ENCODE measurements around the gene CADPS. TPM values are rescaled to one million over a fixed set of nuclear protein-coding genes. Genes with fewer than 3 reads are reported as not detected.

CADPS gene
- polyA plus RNA-seq, 1 donor = 17.8 TPM

DNA sequence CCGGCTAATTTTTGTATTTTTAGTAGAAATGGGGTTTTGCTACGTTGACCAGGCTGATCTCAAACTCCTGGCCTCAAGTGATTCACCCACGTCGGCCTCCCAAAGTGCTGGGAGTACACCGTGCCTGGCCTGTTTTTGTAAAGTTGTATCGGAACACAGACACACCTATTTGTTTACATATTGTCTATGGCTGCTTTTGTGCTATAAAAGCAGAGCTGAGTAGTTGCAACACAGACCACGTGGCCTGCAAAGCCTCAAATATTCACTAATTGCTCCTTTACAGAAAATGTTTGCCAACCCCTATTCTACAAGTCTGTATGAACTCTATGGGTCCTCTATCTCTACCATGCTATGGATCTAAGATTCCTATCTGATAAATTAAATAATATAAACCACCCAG lies 175.5 kb downstream of the CADPS start:
- Histone ChIP-seq H3K4me3 (ENCODE audit: low read length) (no peak overlapping the region), H3K27ac (ENCODE audit: low read length) (no peak overlapping the region), H3K9me3 (ENCODE audit: control insufficient read depth, low read depth, low read length) (no peaks in the 10 kb centered on the region), H3K36me3 (ENCODE audit: control insufficient read depth, insufficient read depth, low read length) (no peaks in the 10 kb centered on the region), H3K27me3 (ENCODE audit: control insufficient read depth, insufficient read depth, low read length) (no peaks in the 10 kb centered on the region), H3K4me1 (ENCODE audit: control insufficient read depth, insufficient read depth, low read length) (no peaks in the 10 kb centered on the region)
- WGBS (ENCODE audit: insufficient coverage, low lambda C conversion rate) = no CpG with 5 or more reads among the region's 7 CpGs
- DNase-seq = no peak

- no peak overlapping the region for H3K27ac ChIP-seq (ENCODE audit: low read length)
- no peaks in the 10 kb centered on the region for H3K9me3 ChIP-seq (ENCODE audit: control insufficient read depth, low read depth, low read length)
- no peaks in the 10 kb centered on the region for H3K4me1 ChIP-seq (ENCODE audit: control insufficient read depth, insufficient read depth, low read length)
- H3K4me3 ChIP-seq (ENCODE audit: low read length) = no peak overlapping the region
- no peak for DNase-seq
- no peaks in the 10 kb centered on the region for H3K27me3 ChIP-seq (ENCODE audit: control insufficient read depth, insufficient read depth, low read length)
- H3K36me3 ChIP-seq (ENCODE audit: control insufficient read depth, insufficient read depth, low read length) = no peaks in the 10 kb centered on the region
Measured at GRCh38 chr3:62696011-62696410, 179.2 kb downstream of the CADPS start.

- Histone ChIP-seq H3K4me1 (ENCODE audit: control insufficient read depth, insufficient read depth, low read length) (no peaks in the 10 kb centered on the region), H3K27ac (ENCODE audit: low read length) (no peak overlapping the region), H3K27me3 (ENCODE audit: control insufficient read depth, insufficient read depth, low read length) (no peaks in the 10 kb centered on the region), H3K9me3 (ENCODE audit: control insufficient read depth, low read depth, low read length) (no peaks in the 10 kb centered on the region), H3K4me3 (ENCODE audit: low read length) (no peak overlapping the region), H3K36me3 (ENCODE audit: control insufficient read depth, insufficient read depth, low read length) (no peaks in the 10 kb centered on the region)
- DNase-seq = no peak
- no CpG with 5 or more reads among the region's 2 CpGs for WGBS (ENCODE audit: insufficient coverage, low lambda C conversion rate)
Measured at GRCh38 chr3:62688812-62689211, 186.4 kb downstream of the CADPS start.

DNA sequence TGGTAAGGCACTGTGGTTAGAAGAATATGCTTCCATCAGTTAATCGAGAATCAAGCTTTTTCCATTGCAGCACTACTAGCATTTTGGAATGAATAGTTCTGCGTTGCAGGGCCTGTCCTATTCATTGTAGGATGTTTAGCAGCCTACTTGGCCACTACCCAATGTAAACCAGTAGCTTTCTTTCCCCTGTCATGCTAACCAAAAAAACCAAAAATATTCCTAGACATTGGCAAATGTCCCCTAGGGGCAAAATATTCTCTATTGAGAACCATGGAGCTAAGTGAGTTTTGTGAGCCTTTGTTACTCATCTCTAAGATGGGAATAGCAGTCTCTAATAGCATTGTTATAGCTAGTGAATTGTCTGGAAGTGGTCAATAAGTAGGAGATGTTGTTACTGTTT lies 187.2 kb downstream of the CADPS start:
- Histone ChIP-seq H3K27me3 (ENCODE audit: control insufficient read depth, insufficient read depth, low read length) (no peaks in the 10 kb centered on the region), H3K9me3 (ENCODE audit: control insufficient read depth, low read depth, low read length) (no peaks in the 10 kb centered on the region), H3K36me3 (ENCODE audit: control insufficient read depth, insufficient read depth, low read length) (no peaks in the 10 kb centered on the region), H3K4me3 (ENCODE audit: low read length) (no peak overlapping the region), H3K27ac (ENCODE audit: low read length) (no peak overlapping the region), H3K4me1 (ENCODE audit: control insufficient read depth, insufficient read depth, low read length) (no peaks in the 10 kb centered on the region)
- WGBS (ENCODE audit: insufficient coverage, low lambda C conversion rate) = no CpG with 5 or more reads among the region's 2 CpGs
- DNase-seq = no peak

GRCh38 chr3:62686503-62687294 lies 188.5 kb downstream of the CADPS start:
- Histone ChIP-seq H3K27ac (ENCODE audit: low read length) (no peak overlapping the region), H3K27me3 (ENCODE audit: control insufficient read depth, insufficient read depth, low read length) (no peaks in the 10 kb centered on the region), H3K4me1 (ENCODE audit: control insufficient read depth, insufficient read depth, low read length) (no peaks in the 10 kb centered on the region), H3K9me3 (ENCODE audit: control insufficient read depth, low read depth, low read length) (no peaks in the 10 kb centered on the region), H3K4me3 (ENCODE audit: low read length) (no peak overlapping the region), H3K36me3 (ENCODE audit: control insufficient read depth, insufficient read depth, low read length) (no peaks in the 10 kb centered on the region)
- WGBS (ENCODE audit: insufficient coverage, low lambda C conversion rate) = 92% methylated on average over 1 of the region's 4 CpGs
- no peak for DNase-seq

DNA sequence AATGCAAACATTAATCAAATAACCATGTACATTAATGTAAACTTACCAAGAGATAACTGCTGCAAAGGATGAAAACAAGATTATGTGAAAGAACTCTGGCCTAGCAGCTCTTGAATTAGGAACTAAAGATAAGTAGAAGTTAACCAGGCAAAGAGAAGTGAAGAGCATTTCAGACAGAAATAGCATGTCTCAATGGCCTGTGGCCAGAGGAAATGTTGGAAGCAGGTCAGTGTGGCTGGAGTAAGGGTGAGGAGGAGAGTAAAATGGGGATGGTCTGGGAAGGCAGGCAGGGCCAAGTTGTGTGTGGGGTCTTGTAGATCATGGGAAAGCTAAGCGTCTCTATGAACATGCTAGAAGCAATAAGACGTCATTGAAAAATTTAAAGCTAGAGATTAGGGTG lies 192.4 kb downstream of the CADPS start:
- Histone ChIP-seq H3K4me1 (ENCODE audit: control insufficient read depth, insufficient read depth, low read length) (no peaks in the 10 kb centered on the region), H3K4me3 (ENCODE audit: low read length) (no peak overlapping the region), H3K27ac (ENCODE audit: low read length) (no peak overlapping the region), H3K9me3 (ENCODE audit: control insufficient read depth, low read depth, low read length) (no peaks in the 10 kb centered on the region), H3K27me3 (ENCODE audit: control insufficient read depth, insufficient read depth, low read length) (peaks cover 4% of the 10 kb centered on the region), H3K36me3 (ENCODE audit: control insufficient read depth, insufficient read depth, low read length) (no peaks in the 10 kb centered on the region)
- no peak for DNase-seq
- 100% methylated on average over 2 of the region's 2 CpGs for WGBS (ENCODE audit: insufficient coverage, low lambda C conversion rate)

DNA sequence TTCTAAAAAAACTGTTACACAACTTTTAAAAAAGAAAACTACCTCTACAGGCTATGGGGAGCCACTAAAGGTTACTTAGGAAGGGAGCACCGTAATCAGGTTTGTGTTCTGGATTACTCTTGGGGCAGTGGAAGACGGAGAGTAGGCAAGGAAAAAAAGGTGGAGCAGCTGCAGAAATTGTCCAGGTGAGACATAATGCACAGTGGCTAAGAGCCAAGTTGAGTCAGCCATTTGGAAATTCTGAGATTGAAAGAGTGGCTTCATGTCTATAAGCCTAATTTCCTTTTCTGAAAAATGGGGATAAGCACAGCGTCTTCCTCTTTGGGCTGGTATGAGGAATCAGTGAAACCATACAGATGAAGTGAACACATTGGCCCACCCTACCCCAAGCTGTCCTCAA lies 195.2 kb downstream of the CADPS start:
- Histone ChIP-seq H3K4me3 (ENCODE audit: low read length) (no peak overlapping the region), H3K27ac (ENCODE audit: low read length) (no peak overlapping the region), H3K4me1 (ENCODE audit: control insufficient read depth, insufficient read depth, low read length) (no peaks in the 10 kb centered on the region), H3K9me3 (ENCODE audit: control insufficient read depth, low read depth, low read length) (no peaks in the 10 kb centered on the region), H3K27me3 (ENCODE audit: control insufficient read depth, insufficient read depth, low read length) (peaks cover 7% of the 10 kb centered on the region), H3K36me3 (ENCODE audit: control insufficient read depth, insufficient read depth, low read length) (no peaks in the 10 kb centered on the region)
- no CpG with 5 or more reads among the region's 3 CpGs for WGBS (ENCODE audit: insufficient coverage, low lambda C conversion rate)
- no peak for DNase-seq

DNA sequence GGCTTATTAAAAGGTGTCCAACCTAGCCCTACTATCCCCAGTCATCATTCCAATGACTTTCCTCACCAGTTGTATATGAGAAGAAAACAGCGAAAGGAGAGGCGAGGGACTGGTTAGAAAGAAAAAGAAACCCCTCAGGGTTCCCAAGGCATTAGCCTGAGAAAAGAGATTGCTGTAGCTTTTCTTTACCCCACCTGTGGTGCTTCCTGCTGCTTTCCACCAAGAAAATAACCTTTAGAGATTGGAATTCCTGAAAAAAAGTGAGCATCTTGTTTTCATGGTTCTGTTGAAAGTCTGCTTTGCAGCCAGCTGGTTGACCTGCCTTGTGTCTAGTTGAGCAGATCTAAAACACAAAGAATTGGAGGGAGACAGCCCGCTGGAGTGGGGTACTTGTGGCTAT lies 196.4 kb downstream of the CADPS start:
- Histone ChIP-seq H3K36me3 (ENCODE audit: control insufficient read depth, insufficient read depth, low read length) (no peaks in the 10 kb centered on the region), H3K9me3 (ENCODE audit: control insufficient read depth, low read depth, low read length) (no peaks in the 10 kb centered on the region), H3K27ac (ENCODE audit: low read length) (no peak overlapping the region), H3K4me3 (ENCODE audit: low read length) (no peak overlapping the region), H3K4me1 (ENCODE audit: control insufficient read depth, insufficient read depth, low read length) (no peaks in the 10 kb centered on the region), H3K27me3 (ENCODE audit: control insufficient read depth, insufficient read depth, low read length) (peaks cover 7% of the 10 kb centered on the region)
- no peak for DNase-seq
- WGBS (ENCODE audit: insufficient coverage, low lambda C conversion rate) = 90% methylated on average over 2 of the region's 3 CpGs

DNA sequence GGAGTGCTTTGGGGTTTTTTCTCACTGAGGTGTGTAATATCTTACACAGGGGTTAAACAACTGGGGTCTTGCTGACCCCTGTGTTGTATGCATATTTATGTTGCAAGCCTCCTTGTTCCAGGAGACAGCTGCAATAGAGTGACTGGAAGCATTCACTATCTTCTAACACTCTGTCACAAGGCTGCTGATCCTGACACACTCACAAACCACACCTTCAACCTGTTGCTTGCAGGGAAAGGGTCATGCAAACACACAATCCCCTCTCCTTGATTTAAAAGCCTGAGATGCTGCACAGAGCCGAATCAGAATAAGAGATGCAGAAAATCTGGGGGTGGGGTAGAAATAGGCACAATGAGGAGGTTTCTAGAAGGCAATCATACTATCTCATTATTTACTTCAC lies 197.3 kb downstream of the CADPS start:
- no peaks in the 10 kb centered on the region for H3K4me1 ChIP-seq (ENCODE audit: control insufficient read depth, insufficient read depth, low read length)
- peaks cover 7% of the 10 kb centered on the region for H3K27me3 ChIP-seq (ENCODE audit: control insufficient read depth, insufficient read depth, low read length)
- WGBS (ENCODE audit: insufficient coverage, low lambda C conversion rate) = no CpG with 5 or more reads among the region's 1 CpG

GRCh38 chr3:62676689-62677271 lies 198.4 kb downstream of the CADPS start:
- Histone ChIP-seq H3K27me3 (ENCODE audit: control insufficient read depth, insufficient read depth, low read length) (peaks cover 7% of the 10 kb centered on the region), H3K36me3 (ENCODE audit: control insufficient read depth, insufficient read depth, low read length) (no peaks in the 10 kb centered on the region), H3K4me3 (ENCODE audit: low read length) (no peak overlapping the region), H3K9me3 (ENCODE audit: control insufficient read depth, low read depth, low read length) (no peaks in the 10 kb centered on the region), H3K4me1 (ENCODE audit: control insufficient read depth, insufficient read depth, low read length) (no peaks in the 10 kb centered on the region), H3K27ac (ENCODE audit: low read length) (no peak overlapping the region)
- DNase-seq = no peak
- WGBS (ENCODE audit: insufficient coverage, low lambda C conversion rate) = 100% methylated on average over 1 of the region's 3 CpGs

More for the DNA sequence above, 197.3 kb downstream of the CADPS start:
- H3K9me3 ChIP-seq (ENCODE audit: control insufficient read depth, low read depth, low read length) = no peaks in the 10 kb centered on the region
- H3K27ac ChIP-seq (ENCODE audit: low read length) = no peak overlapping the region
- no peak overlapping the region for H3K4me3 ChIP-seq (ENCODE audit: low read length)
- no peak for DNase-seq
- no peaks in the 10 kb centered on the region for H3K36me3 ChIP-seq (ENCODE audit: control insufficient read depth, insufficient read depth, low read length)

DNA sequence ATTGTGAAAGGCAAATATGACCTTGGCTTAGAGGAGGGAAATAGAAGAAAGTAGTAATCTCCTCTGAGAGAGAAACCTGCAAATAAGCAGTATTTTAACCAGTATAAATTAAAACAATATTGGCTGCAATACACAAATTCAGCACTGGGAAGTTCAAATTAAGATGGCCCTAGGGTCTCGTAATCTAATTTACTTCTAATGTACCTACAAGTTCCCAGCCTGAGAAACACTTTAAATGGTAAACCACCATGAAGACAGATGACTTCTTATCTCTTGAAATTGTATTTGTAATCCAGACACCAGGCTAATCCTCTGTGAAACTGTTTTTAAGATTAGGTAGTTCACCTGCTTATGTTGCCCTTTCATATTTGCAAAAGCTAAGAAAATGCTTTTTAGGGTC lies 199.7 kb downstream of the CADPS start:
- no CpG with 5 or more reads among the region's 1 CpG for whole genome bisulfite sequencing (ENCODE audit: insufficient coverage, low lambda C conversion rate)
- peaks cover 7% of the 10 kb centered on the region for H3K27me3 ChIP-seq (ENCODE audit: control insufficient read depth, insufficient read depth, low read length)
- H3K4me3 ChIP-seq (ENCODE audit: low read length) = no peak overlapping the region
- no peaks in the 10 kb centered on the region for H3K36me3 ChIP-seq (ENCODE audit: control insufficient read depth, insufficient read depth, low read length)
- no peak overlapping the region for H3K27ac ChIP-seq (ENCODE audit: low read length)
- no peaks in the 10 kb centered on the region for H3K4me1 ChIP-seq (ENCODE audit: control insufficient read depth, insufficient read depth, low read length)
- H3K9me3 ChIP-seq (ENCODE audit: control insufficient read depth, low read depth, low read length) = no peaks in the 10 kb centered on the region
- no peak for DNase-seq
